Brain microvascular endothelial cell (primary cell): Measurements from ENCODE around the gene EEF1E1.

Experiments
- DNase-seq: peaks from one replicate; pipeline ENCODE4 v3.0.0-alpha.2; 2020
- H3K27ac ChIP-seq: fragments of 250-450 bp; sonication (Bioruptor Pico); 2 replicates; pipeline ENCODE4 v1.5.1; 2020; ENCODE audit warnings: mild to moderate bottlenecking, moderate library complexity
- H3K27me3 ChIP-seq: fragments of 250-450 bp; sonication (Bioruptor Pico); replicated peaks from 2 replicates; pipeline ENCODE4 v1.5.1; 2020; ENCODE audit warnings: mild to moderate bottlenecking
- H3K36me3 ChIP-seq: fragments of 250-450 bp; sonication (Bioruptor Pico); replicated peaks from 2 replicates; pipeline ENCODE4 v1.5.1; 2020; ENCODE audit warnings: mild to moderate bottlenecking
- H3K4me3 ChIP-seq: 2 replicates; pipeline ENCODE4 v1.5.1; 2011; ENCODE audit warnings: low read depth, mild to moderate bottlenecking, control low read depth, low read length, moderate library complexity
- in situ Hi-C: cut with HindIII; loops from 2 replicates; pipeline ENCODE4 v1.10.0; 2017; ENCODE audit warnings: low sequenced_read_pairs, low pct_ligation_motif_present
- TF ChIP-seq, protein P1 (sequence below): IDR thresholded peaks from 2 replicates; pipeline ENCODE4 v1.5.1; 2011; ENCODE audit warnings: low read depth, mild to moderate bottlenecking, moderate library complexity, low read length, control low read depth, inconsistent platforms; ENCODE audit errors: missing control alignments

EEF1E1 gene

DNA sequence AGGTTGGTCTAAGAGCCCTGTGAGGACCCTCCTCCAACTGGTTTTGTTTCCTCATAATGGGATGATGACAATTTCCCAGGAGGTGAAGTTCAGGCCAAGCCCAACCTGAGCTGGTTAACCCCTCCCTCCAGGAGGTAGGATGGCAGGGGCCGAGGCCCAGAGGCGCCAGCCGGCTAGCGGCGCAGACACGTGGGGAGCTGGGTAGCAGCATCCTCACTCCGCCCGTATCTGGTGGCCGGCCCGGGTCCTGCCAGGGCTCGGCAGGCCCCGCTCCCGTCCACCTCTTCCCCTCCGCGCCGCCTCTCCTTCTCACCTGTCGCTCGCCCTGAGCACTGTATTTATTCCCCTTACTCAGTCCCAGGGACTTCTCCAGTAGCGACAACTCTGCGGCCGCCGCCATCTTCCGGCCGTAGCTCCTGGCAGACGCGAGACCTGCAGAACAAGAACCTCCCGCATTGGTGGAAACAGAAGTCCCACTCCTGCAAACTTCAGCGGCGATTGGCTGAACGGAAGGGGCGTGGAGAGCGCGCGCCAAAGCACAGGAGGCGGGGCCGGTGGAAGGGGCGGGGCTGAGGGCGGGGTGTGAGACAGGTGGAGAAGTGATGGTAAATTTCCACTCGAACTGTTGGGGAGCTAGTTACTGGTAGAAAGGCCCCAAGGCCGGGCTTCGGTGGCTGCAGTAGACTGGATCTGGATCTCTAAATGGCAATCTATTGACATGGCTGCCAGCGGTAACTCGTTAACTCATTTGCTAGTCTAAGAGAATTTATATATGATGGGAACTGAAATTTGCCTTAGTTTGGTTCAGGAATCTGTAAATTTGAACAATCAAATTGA, at the start of gene EEF1E1:
EEF1E1 (minus strand) TSS at position 427 of the 837 bp plus-strand sequence; CDS start at position 400, 27 bp downstream.
- Histone ChIP-seq H3K27me3 (no peaks in the 10 kb centered on the region), H3K4me3 (peak within 1 kb of the TSS; percentile 66), H3K27ac (peak within 1 kb of the TSS; percentile 18), H3K36me3 (no peaks in the 10 kb centered on the region)
- in situ Hi-C loops = no loop called here
- TF ChIP-seq, protein P1, sequence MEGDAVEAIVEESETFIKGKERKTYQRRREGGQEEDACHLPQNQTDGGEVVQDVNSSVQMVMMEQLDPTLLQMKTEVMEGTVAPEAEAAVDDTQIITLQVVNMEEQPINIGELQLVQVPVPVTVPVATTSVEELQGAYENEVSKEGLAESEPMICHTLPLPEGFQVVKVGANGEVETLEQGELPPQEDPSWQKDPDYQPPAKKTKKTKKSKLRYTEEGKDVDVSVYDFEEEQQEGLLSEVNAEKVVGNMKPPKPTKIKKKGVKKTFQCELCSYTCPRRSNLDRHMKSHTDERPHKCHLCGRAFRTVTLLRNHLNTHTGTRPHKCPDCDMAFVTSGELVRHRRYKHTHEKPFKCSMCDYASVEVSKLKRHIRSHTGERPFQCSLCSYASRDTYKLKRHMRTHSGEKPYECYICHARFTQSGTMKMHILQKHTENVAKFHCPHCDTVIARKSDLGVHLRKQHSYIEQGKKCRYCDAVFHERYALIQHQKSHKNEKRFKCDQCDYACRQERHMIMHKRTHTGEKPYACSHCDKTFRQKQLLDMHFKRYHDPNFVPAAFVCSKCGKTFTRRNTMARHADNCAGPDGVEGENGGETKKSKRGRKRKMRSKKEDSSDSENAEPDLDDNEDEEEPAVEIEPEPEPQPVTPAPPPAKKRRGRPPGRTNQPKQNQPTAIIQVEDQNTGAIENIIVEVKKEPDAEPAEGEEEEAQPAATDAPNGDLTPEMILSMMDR = no peak
- DNase-seq = peak; percentile 94

DNA sequence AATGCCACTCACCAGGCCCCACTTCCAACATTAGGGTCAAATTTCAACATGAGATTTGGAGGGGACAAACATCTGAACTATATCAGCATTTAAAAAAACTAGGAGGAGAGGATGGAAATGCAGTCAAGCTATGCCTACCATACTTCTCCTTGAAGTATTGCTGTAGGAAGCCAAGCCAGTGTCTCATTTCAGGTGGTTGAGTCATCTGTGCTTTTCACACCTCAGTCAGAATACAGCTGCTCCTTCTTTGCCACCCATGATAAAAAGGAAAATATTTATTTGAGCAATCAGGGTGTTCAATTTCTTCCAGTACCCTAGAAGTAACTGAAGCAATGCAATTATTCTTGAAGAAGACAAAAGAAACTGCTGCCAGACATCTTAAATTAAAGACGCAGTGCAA, 47.0 kb upstream of the EEF1E1 start:
- TF ChIP-seq, protein P1 = no peak
- H3K4me3 ChIP-seq = no peak overlapping the region
- H3K27ac ChIP-seq = no peak overlapping the region
- no peaks in the 10 kb centered on the region for H3K27me3 ChIP-seq
- in situ Hi-C loops = no loop called here
- DNase-seq = no peak
- H3K36me3 ChIP-seq = no peaks in the 10 kb centered on the region

DNA sequence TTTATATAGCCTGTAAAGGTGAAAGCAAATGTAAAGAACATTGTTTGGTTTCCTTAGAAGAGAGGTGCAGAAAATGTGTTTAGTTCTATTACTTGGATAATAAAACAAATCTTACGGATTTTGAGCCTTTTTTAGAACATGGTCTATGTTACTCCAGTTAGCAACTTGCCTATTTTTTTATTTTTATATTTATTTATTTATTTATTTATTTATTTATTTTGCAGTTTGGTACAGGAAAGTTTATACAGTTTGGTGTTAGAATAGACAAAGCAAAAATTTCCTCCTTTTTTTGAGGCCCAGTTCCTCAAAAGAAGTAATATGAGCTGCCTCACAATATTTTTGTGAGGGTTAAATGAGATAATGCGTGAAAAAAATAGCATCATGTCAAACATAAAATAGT, 41.6 kb upstream of the EEF1E1 start:
- H3K36me3 ChIP-seq = no peaks in the 10 kb centered on the region
- H3K4me3 ChIP-seq = no peak overlapping the region
- TF ChIP-seq, protein P1 = no peak
- in situ Hi-C loops = no loop called here
- H3K27ac ChIP-seq = no peak overlapping the region
- H3K27me3 ChIP-seq = no peaks in the 10 kb centered on the region
- DNase-seq = no peak

DNA sequence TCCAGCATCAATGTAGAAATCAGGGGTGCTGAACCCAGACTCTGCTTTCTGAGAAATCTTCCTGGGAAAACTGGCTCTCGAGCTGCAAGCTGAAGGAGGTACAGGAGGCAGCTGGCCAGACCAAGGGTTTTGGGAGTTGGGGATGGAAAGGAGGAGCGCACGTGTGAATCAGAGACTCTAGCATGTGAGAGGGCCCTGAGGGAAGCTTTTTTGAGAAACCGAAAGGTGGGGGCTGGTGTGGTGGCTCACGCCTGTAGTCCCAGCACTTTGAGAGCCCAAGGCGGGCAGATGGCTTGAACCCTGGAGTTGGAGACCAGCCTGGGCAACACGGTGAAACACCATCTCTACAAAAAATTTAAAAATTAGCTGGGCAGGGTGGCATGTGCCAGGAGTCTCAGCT, 37.1 kb upstream of the EEF1E1 start:
- no peaks in the 10 kb centered on the region for H3K36me3 ChIP-seq
- H3K4me3 ChIP-seq = no peak overlapping the region
- DNase-seq = no peak
- no peak overlapping the region for H3K27ac ChIP-seq
- TF ChIP-seq, protein P1 = no peak
- no peaks in the 10 kb centered on the region for H3K27me3 ChIP-seq
- in situ Hi-C loops = loop anchor here (10.0 kb wide), 1 partner anchor 75 kb away; no protein-coding TSS in a partner anchor

DNA sequence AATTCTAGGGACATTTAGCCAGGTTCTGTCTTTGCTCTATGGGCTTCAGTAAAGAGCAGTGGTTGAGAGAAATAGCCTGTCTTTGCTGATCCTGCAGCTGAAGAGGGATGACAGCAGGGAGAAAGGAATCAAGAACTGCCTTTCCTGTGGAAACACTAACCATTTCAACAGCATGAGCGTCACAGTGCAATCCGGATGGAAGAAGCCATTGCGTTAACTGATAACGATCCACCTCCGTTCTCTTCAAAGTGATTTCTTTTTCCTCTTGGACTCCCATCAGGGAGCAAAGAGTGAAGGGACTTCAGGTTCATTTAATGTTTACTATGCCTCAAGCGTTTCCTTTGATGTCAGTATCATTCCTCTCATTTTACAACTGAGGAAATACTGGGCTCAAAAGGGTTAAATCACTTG, 35.2 kb upstream of the EEF1E1 start:
- Histone ChIP-seq H3K27ac (no peak overlapping the region), H3K4me3 (no peak overlapping the region), H3K36me3 (no peaks in the 10 kb centered on the region), H3K27me3 (no peaks in the 10 kb centered on the region)
- DNase-seq = no peak
- in situ Hi-C loops = loop anchor here (10.0 kb wide), 1 partner anchor 77 kb away; no protein-coding TSS in a partner anchor
- TF ChIP-seq, protein P1 = no peak

DNA sequence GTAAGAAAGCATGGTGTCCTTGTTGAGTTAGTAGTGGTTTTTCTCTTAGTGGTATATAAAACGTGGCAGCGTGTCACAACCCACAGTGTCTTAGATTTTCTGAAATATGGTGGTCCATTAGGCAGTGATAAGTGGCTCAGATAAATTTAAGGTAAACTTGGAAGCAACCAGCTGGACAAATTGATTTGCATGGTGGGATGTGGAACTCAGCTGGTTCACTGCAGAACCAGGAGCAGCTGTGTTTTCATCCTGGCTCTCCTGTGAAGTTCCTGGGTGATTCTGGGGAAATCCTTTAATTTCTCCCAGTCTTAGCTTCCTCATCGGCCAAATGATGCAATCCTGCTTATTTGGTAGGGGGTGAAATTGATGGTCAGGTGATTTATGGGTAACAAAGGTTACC, 32.9 kb upstream of the EEF1E1 start:
- Histone ChIP-seq H3K4me3 (no peak overlapping the region), H3K36me3 (no peaks in the 10 kb centered on the region), H3K27ac (no peak overlapping the region), H3K27me3 (no peaks in the 10 kb centered on the region)
- DNase-seq = no peak
- TF ChIP-seq, protein P1 = no peak
- in situ Hi-C loops = loop anchor here (10.0 kb wide), 1 partner anchor 80 kb away; no protein-coding TSS in a partner anchor
